ENCODE data around the gene CWC22.

- no peak for TF ChIP-seq POLR2AphosphoS5 (IDR thresholded peaks at IDR 0.05; ENCODE audit: borderline replicate concordance, low read depth, low read length)
- no peak for TF ChIP-seq EZH2 (IDR thresholded peaks at IDR 0.05)
Measured at GRCh38 chr2:180003559-180003958, 3.5 kb downstream of the CWC22 start.
